Endodermal cell (in vitro differentiated cells): ENCODE results near the gene CLEC16A. TPM values are rescaled to one million over a fixed set of nuclear protein-coding genes. Genes with fewer than 3 reads are reported as not detected.

Source experiments
- DNase-seq: peaks from one replicate; pipeline ENCODE4 v3.0.0-alpha.2; 2017
- H3K27ac ChIP-seq: 2 replicates; pipeline ENCODE4 v1.5.1; 2013; ENCODE audit warnings: mild to moderate bottlenecking, low read depth, low read length, moderate library complexity
- H3K27me3 ChIP-seq: 2 replicates; pipeline ENCODE4 v1.6.1; 2013; ENCODE audit warnings: mild to moderate bottlenecking, low read length, moderate library complexity; ENCODE audit not compliant: insufficient read depth, control insufficient read depth, poor library complexity, severe bottlenecking
- H3K36me3 ChIP-seq: 2 replicates; pipeline ENCODE4 v1.7.0; 2013; ENCODE audit warnings: mild to moderate bottlenecking, low read length, moderate library complexity; ENCODE audit not compliant: control insufficient read depth, insufficient read depth
- H3K4me1 ChIP-seq: one replicate; pipeline ENCODE4 v1.7.0; 2013; ENCODE audit warnings: low read length; ENCODE audit not compliant: control insufficient read depth, insufficient read depth
- H3K4me3 ChIP-seq: 2 replicates; pipeline ENCODE4 v1.5.1; 2013; ENCODE audit warnings: mild to moderate bottlenecking, low read length, moderate library complexity
- H3K9ac ChIP-seq: 2 replicates; pipeline ENCODE4 v1.6.1; 2013; ENCODE audit warnings: mild to moderate bottlenecking, low read length, moderate library complexity; ENCODE audit not compliant: poor library complexity, severe bottlenecking; ENCODE audit errors: extremely low read depth
- H3K9me3 ChIP-seq: 2 replicates; pipeline ENCODE4 v1.6.1; 2013; ENCODE audit warnings: mild to moderate bottlenecking, low read length, moderate library complexity; ENCODE audit not compliant: control insufficient read depth
- H3K27ac Mint-ChIP-seq: 2 replicates; pipeline ENCODE4 v1.8.0; 2020; ENCODE audit warnings: mixed read lengths
- H3K27me3 Mint-ChIP-seq: 2 replicates; pipeline ENCODE4 v1.8.0; 2021; ENCODE audit warnings: mild to moderate bottlenecking, mixed read lengths; ENCODE audit not compliant: insufficient read depth
- H3K36me3 Mint-ChIP-seq: 2 replicates; pipeline ENCODE4 v1.8.0; 2020; ENCODE audit warnings: low read depth, mixed read lengths
- H3K4me1 Mint-ChIP-seq: 2 replicates; pipeline ENCODE4 v1.8.0; 2020; ENCODE audit warnings: mixed read lengths
- H3K4me3 Mint-ChIP-seq: 2 replicates; pipeline ENCODE4 v1.8.0; 2020; ENCODE audit warnings: mild to moderate bottlenecking, moderate library complexity, mixed read lengths
- H3K9me3 Mint-ChIP-seq: 2 replicates; pipeline ENCODE4 v1.8.0; 2020; ENCODE audit warnings: mild to moderate bottlenecking, mixed read lengths
- WGBS, 2 experiments: methylation state at CpG; one replicate each; pipeline versions ENCODE4 v1.1.5 to v1.1.7; 2013; ENCODE audit warnings: missing lambda C conversion rate in 2 of 2, mixed read lengths in 1 of 2; ENCODE audit not compliant: insufficient coverage in 1 of 2, insufficient read length in 1 of 2; 5-methylcytosine and 5-hydroxymethylcytosine counted together
- long read RNA-seq, 4 experiments: library from polyadenylated mRNA in 2 of 4; library from RNA in 1 of 4; library from capped mRNA in 1 of 4; stranded (forward) in 3 of 4; unstranded in 1 of 4; transcript quantifications; one replicate each; pipeline ENCODE4 v2.0.0, GENCODE V29; 2020 to 2021; ENCODE audit warnings: inconsistent platforms in 1 of 4
- polyA plus RNA-seq, 2 experiments: library from polyadenylated mRNA; stranded (reverse); fragments of 50-300 nt; gene quantifications; one replicate each; pipeline ENCODE4 v1.2.3, GENCODE V29; 2013
- total RNA-seq, 2 donors: library from RNA; stranded (reverse); fragmentation: NEBNext Ultra II Directional in 1 of 2; extraction: Animal tissue kit (Norgen Biotek cat#: 25700) in 1 of 2; gene quantifications; 2 replicates in 1 of 2; 3 replicates in 1 of 2; pipeline ENCODE4 v1.2.1, GENCODE V29; 2021
- TF ChIP-seq, protein P1 (sequence below): fragments of 200-600 bp; sonication (generic); conservative IDR thresholded peaks from 2 replicates; pipeline ENCODE4 v1.5.0; 2021; ENCODE audit warnings: antibody characterized with exemption, mild to moderate bottlenecking

The CLEC16A gene, protein sequence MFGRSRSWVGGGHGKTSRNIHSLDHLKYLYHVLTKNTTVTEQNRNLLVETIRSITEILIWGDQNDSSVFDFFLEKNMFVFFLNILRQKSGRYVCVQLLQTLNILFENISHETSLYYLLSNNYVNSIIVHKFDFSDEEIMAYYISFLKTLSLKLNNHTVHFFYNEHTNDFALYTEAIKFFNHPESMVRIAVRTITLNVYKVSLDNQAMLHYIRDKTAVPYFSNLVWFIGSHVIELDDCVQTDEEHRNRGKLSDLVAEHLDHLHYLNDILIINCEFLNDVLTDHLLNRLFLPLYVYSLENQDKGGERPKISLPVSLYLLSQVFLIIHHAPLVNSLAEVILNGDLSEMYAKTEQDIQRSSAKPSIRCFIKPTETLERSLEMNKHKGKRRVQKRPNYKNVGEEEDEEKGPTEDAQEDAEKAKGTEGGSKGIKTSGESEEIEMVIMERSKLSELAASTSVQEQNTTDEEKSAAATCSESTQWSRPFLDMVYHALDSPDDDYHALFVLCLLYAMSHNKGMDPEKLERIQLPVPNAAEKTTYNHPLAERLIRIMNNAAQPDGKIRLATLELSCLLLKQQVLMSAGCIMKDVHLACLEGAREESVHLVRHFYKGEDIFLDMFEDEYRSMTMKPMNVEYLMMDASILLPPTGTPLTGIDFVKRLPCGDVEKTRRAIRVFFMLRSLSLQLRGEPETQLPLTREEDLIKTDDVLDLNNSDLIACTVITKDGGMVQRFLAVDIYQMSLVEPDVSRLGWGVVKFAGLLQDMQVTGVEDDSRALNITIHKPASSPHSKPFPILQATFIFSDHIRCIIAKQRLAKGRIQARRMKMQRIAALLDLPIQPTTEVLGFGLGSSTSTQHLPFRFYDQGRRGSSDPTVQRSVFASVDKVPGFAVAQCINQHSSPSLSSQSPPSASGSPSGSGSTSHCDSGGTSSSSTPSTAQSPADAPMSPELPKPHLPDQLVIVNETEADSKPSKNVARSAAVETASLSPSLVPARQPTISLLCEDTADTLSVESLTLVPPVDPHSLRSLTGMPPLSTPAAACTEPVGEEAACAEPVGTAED
- 10 to 100 TPM; 19.5 to 28.3 TPM for total RNA-seq
- polyA plus RNA-seq (2013, experiment 1 of 2) = 15.6 TPM
- polyA plus RNA-seq (2013, experiment 2 of 2) = 15.2 TPM
- long read RNA-seq, experiment 1, partial matches to known transcripts = 0 of 6 reads
- long read RNA-seq, experiment 1, other reads (novel, unspliced or antisense) = 6 of 6 reads
- long read RNA-seq, experiment 2, partial matches to known transcripts = 10 of 21 reads
- long read RNA-seq, experiment 2, other reads (novel, unspliced or antisense) = 10 of 21 reads
- long read RNA-seq, experiment 3, transcript CLEC16A-202 (21 exons, 3,365 nt) = major isoform, 6 of 50 reads
- long read RNA-seq, experiment 3, partial matches to known transcripts = 28 of 50 reads
- long read RNA-seq, experiment 3, other reads (novel, unspliced or antisense) = 16 of 50 reads
- long read RNA-seq, experiment 4, partial matches to known transcripts = 7 of 11 reads
- long read RNA-seq, experiment 4, other reads (novel, unspliced or antisense) = 4 of 11 reads

DNA sequence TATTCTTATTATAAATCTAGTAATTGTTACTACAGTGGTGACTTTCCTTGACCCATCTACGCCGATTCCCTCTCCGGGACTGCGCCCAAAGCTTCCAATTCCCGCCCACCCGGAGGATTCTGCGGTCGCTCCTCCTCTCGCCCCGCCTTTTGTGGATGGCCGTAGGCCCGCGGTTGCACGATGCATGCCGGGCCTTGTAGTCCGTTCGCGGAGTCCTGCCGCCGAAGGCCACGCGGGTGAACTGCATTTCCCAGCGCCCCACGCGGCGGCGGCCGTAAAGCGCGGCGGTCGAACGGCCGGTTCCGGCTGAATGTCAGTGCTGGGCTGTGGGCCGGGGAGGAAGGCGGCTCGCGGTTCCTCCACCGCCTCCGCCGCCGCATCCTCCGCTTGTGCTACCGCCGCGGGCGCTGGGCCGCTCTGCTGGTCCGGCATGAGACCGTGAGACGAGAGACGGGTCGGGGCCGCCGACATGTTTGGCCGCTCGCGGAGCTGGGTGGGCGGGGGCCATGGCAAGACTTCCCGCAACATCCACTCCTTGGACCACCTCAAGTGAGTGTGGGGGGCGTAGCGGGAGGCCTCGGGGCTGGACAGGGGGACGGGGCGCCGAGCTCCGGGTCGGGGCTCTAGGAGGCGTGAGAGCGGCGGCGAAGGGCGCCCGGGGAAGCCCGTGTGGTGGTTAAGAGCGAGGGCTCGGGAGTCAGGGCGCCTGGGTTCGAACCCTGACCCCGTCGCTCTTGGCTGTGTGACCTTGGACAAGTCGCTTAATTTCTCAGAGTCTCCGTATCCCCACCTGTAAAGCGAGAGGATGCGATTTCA, at the start of gene CLEC16A:
Gene CLEC16A (plus strand): TSS at position 316 of the 816 bp plus-strand sequence. CDS start 154 bp downstream, at position 470.
- no peaks in the 10 kb centered on the region for H3K9me3 ChIP-seq
- no peak within 1 kb of the TSS for H3K27ac ChIP-seq
- H3K9ac ChIP-seq = peak within 1 kb of the TSS; percentile 47
- H3K4me1 ChIP-seq = peaks cover 37% of the 10 kb centered on the region
- TF ChIP-seq, protein P1, sequence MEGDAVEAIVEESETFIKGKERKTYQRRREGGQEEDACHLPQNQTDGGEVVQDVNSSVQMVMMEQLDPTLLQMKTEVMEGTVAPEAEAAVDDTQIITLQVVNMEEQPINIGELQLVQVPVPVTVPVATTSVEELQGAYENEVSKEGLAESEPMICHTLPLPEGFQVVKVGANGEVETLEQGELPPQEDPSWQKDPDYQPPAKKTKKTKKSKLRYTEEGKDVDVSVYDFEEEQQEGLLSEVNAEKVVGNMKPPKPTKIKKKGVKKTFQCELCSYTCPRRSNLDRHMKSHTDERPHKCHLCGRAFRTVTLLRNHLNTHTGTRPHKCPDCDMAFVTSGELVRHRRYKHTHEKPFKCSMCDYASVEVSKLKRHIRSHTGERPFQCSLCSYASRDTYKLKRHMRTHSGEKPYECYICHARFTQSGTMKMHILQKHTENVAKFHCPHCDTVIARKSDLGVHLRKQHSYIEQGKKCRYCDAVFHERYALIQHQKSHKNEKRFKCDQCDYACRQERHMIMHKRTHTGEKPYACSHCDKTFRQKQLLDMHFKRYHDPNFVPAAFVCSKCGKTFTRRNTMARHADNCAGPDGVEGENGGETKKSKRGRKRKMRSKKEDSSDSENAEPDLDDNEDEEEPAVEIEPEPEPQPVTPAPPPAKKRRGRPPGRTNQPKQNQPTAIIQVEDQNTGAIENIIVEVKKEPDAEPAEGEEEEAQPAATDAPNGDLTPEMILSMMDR = peak; percentile 38
- peak within 1 kb of the TSS; percentile 80 for H3K4me3 Mint-ChIP-seq
- H3K27ac Mint-ChIP-seq = peak within 1 kb of the TSS; percentile 74
- H3K36me3 Mint-ChIP-seq = peaks cover 2% of the 10 kb centered on the region
- no peaks in the 10 kb centered on the region for H3K36me3 ChIP-seq
- 2 to 3% methylated on average over 28 to 86 of the region's 86 CpGs for WGBS, 2 experiments
- no peaks in the 10 kb centered on the region for H3K27me3 Mint-ChIP-seq
- peaks cover 57% of the 10 kb centered on the region for H3K4me1 Mint-ChIP-seq
- no peaks in the 10 kb centered on the region for H3K27me3 ChIP-seq
- peak within 1 kb of the TSS; percentile 89 for H3K4me3 ChIP-seq
- no peaks in the 10 kb centered on the region for H3K9me3 Mint-ChIP-seq
- DNase-seq = peak; percentile 99

DNA sequence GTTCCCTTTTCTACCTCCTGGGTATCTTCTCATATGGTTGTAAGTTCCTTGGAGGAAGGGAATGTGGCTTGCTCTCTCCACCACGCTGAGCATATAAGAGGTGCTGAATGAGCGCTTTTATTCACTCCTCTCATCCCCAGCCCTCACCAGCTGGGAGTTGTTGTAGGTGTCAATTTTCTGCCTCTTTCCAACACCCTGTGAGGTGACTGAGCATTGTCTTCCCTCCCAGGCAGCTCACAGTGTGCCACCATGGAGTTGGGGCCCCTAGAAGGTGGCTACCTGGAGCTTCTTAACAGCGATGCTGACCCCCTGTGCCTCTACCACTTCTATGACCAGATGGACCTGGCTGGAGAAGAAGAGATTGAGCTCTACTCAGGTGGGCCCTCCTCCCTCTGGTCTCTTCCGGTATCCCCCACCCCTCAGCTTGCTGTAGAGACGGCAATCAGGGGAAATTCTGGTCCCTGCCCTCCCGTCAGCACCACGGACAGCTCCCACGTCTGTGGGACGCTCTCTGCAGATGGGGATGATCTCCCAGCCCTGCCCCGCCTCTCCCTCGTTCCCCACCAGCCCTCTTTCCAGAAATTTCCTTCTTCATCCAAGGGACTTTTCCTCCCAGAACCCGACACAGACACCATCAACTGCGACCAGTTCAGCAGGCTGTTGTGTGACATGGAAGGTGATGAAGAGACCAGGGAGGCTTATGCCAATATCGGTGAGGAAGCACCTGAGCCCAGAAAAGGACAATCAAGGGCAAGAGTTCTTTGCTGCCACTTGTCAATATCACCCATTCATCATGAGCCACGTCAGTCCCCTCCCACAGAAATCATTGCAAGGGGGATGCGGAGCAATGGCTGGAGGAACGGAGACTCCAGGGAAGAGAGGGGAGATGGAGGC, 49.1 kb upstream of the CLEC16A start:
- DNase-seq = peak; percentile 96
- Histone ChIP-seq H3K4me3 (no peak overlapping the region), H3K4me1 (no peaks in the 10 kb centered on the region), H3K27ac (no peak overlapping the region), H3K36me3 (no peaks in the 10 kb centered on the region), H3K9ac (no peak overlapping the region), H3K9me3 (no peaks in the 10 kb centered on the region), H3K27me3 (peaks cover 4% of the 10 kb centered on the region)
- WGBS, 2 experiments = 27 to 50% methylated on average over 2 to 14 of the region's 17 CpGs
- no peaks in the 10 kb centered on the region for H3K4me1 Mint-ChIP-seq
- H3K27me3 Mint-ChIP-seq = peaks cover 6% of the 10 kb centered on the region
- no peaks in the 10 kb centered on the region for H3K9me3 Mint-ChIP-seq
- TF ChIP-seq, protein P1 = no peak
- H3K27ac Mint-ChIP-seq = no peak overlapping the region
- H3K36me3 Mint-ChIP-seq = no peaks in the 10 kb centered on the region
- no peak overlapping the region for H3K4me3 Mint-ChIP-seq
